Activated T-helper 1 cell treated with anti-CD3 and anti-CD28 coated beads, Interleukin-12 subunit alpha, Interleukin-12 subunit beta, Interleukin-2, Interleukin-4 antibody, amounts not matched to agents 30 ng/mL and 10 ng/mL and 1 ng/mL, durations not matched to agents 14 hours and 24 hours and 36 hours (primary cell): ENCODE data around the gene RAB11FIP4. TPM values are rescaled to one million over a fixed set of nuclear protein-coding genes. Genes with fewer than 3 reads are reported as not detected.

ENCODE experiments used
- DNase-seq: peaks from one replicate; pipeline ENCODE4 v3.0.0; 2021; ENCODE audit warnings: low spot score
- H3K27ac Mint-ChIP-seq: one replicate; pipeline ENCODE4 v1.8.0; 2021; ENCODE audit warnings: mild to moderate bottlenecking, mixed read lengths
- H3K27me3 Mint-ChIP-seq: one replicate; pipeline ENCODE4 v1.8.0; 2022; ENCODE audit warnings: mild to moderate bottlenecking, moderate library complexity, mixed read lengths; ENCODE audit not compliant: insufficient read depth
- H3K36me3 Mint-ChIP-seq: one replicate; pipeline ENCODE4 v1.8.0; 2021; ENCODE audit warnings: low read depth, mixed read lengths
- H3K4me1 Mint-ChIP-seq: one replicate; pipeline ENCODE4 v1.8.0; 2021; ENCODE audit warnings: low read depth, mixed read lengths
- H3K4me3 Mint-ChIP-seq: one replicate; pipeline ENCODE4 v1.8.0; 2021; ENCODE audit warnings: mild to moderate bottlenecking, moderate library complexity, mixed read lengths
- H3K9me3 Mint-ChIP-seq: one replicate; pipeline ENCODE4 v1.8.0; 2021; ENCODE audit warnings: mixed read lengths
- intact Hi-C: fragments of 100-400 bp; cut with micrococcal nuclease; formaldehyde crosslinking; loops from one replicate; pipeline ENCODE4 v1.15.1; 2024
- total RNA-seq: library from RNA; stranded (reverse); gene quantifications from 2 replicates; pipeline ENCODE4 v1.2.3, GENCODE V29; 2022

RAB11FIP4 gene
- total RNA-seq, 1 donor from 2014 or later: 28.7 TPM

DNA sequence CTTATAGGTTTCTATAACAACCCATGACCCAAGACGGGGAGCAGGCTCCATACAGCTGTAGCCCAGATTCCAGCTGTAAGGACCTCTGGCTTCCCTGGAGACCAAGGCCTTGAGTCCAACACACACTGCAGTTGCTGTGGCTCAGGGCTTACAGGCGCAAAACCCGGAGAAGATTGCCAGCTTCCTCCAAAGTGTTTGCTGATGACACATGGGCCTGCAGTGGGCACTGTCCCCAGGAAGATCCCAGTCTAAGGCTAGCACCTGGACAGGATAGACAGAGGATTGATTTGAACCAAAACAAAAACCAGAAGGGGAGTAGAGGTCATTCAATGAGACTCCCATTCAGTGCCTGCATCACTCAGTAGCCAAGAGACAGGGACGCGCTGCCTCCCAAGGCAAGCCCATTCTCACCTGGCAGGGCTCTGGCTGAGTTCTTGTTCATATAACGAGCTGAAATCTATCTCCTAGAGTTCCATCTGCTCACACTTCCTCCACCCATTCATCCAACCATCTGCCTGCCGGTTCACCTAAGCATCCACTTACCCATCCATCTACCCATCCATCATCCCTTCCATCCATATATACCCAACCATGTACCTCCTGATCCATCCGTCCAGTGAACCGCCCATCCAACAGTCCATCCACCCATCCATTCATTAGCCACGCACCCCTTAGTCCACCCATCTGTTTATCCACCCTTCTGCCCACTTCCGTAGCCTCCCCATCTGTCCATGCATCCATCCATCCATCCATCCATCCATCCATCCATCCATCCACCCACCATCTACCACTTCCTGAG, 10.2 kb downstream of the RAB11FIP4 start:
- H3K36me3 Mint-ChIP-seq: no peaks in the 10 kb centered on the region
- no peaks in the 10 kb centered on the region for H3K4me1 Mint-ChIP-seq
- no peak for DNase-seq
- H3K27me3 Mint-ChIP-seq: peaks cover 5% of the 10 kb centered on the region
- no peak overlapping the region for H3K4me3 Mint-ChIP-seq
- no peak overlapping the region for H3K27ac Mint-ChIP-seq
- intact Hi-C loops: no loop called here
- no peaks in the 10 kb centered on the region for H3K9me3 Mint-ChIP-seq

DNA sequence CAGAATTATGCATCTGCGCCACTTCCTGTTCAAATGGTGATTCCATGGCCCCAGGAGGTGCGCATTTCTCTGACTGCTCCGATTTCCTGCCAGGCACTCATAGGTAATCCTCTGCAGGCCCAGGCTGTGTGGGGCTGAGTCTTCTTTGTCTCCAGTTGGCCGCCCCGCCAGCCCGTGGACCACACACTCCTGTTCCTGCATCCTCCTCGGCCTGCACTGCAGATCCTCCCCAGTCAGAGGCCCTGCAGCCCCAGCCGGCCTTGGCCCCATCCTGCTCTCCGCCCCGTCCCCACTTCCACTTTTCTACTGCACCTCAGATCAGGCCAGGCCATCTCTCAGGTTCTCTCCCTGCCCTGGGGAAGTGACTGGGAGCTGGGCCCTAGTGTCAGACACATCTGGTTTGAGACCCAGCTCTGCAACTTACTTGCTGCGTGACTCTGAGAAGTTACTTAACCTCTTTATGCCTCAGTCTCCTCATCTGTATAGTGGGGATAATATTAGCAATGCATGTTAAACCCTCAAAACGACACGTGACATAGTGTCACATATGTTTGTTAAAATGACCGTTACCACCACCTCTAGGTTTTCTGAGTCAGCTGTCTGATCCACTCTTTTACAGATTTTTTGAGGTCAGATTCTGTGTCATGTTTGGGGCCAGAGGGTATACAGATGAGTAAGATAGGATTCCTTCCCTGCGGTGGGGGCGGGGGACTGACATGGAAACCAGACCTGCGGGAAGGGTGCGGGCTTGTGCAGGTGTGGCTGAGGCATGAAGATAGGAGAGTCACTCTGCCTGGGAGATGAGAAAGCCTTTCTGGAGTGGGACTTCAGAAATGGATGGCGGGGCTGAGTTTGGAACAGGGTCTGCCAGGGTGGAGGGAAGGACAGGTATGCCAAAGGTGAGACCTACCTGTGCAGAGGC, 12.8 kb downstream of the RAB11FIP4 start:
- H3K4me3 Mint-ChIP-seq: no peak overlapping the region
- no peaks in the 10 kb centered on the region for H3K4me1 Mint-ChIP-seq
- DNase-seq: no peak
- H3K27me3 Mint-ChIP-seq: peaks cover 13% of the 10 kb centered on the region
- no peaks in the 10 kb centered on the region for H3K9me3 Mint-ChIP-seq
- H3K27ac Mint-ChIP-seq: no peak overlapping the region
- no peaks in the 10 kb centered on the region for H3K36me3 Mint-ChIP-seq
- intact Hi-C loops: no loop called here

DNA sequence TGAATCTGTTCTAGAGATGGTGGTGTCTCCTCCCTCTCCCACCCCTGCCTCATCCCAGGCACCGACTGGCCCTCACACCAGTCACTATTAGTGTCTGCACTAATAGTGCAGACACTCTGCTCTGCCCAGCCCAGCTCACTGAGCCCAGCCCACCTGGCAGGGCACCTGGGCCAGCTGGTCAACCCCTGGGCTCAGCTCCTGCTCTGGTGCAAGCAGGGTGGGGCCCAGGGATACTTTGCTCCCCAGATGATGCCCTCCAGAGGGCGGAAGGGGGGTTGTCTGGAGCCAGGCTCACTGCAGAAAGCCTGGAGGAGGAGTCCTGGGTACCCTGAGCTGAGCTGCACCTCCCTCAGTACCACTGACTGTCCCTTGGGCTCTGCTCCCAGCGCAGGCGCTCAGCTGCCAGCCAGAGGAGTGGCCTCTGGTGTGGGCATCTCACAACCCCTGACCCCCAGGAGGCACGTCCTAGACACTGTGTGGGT, 14.5 kb downstream of the RAB11FIP4 start:
- H3K9me3 Mint-ChIP-seq: no peaks in the 10 kb centered on the region
- no peak for DNase-seq
- peaks cover 14% of the 10 kb centered on the region for H3K27me3 Mint-ChIP-seq
- H3K36me3 Mint-ChIP-seq: no peaks in the 10 kb centered on the region
- no peak overlapping the region for H3K27ac Mint-ChIP-seq
- intact Hi-C loops: no loop called here
- H3K4me3 Mint-ChIP-seq: no peak overlapping the region
- no peaks in the 10 kb centered on the region for H3K4me1 Mint-ChIP-seq

DNA sequence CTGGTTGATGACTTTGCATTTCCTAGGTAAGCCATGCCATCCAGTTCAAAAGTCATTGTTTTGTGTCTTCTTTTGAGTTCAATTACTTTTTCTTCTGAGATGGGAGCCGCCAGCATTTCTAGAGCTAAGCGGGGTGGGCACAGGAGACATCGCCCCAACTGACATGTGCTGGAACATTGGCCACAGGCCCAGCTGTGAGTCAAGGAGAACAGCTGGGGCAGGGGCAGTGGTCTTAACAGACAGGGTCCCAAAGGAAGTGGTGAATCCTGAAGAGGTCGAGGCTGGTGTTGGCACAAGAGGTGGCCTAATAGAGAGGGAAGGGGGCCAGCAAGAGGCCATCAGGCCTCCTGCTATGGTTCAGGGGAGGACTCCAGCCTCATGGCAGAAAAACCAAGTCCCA, 17.1 kb downstream of the RAB11FIP4 start:
- DNase-seq: no peak
- H3K4me3 Mint-ChIP-seq: no peak overlapping the region
- H3K27me3 Mint-ChIP-seq: peaks cover 14% of the 10 kb centered on the region
- H3K27ac Mint-ChIP-seq: no peak overlapping the region
- H3K9me3 Mint-ChIP-seq: no peaks in the 10 kb centered on the region
- intact Hi-C loops: no loop called here
- H3K4me1 Mint-ChIP-seq: no peaks in the 10 kb centered on the region
- H3K36me3 Mint-ChIP-seq: no peaks in the 10 kb centered on the region

DNA sequence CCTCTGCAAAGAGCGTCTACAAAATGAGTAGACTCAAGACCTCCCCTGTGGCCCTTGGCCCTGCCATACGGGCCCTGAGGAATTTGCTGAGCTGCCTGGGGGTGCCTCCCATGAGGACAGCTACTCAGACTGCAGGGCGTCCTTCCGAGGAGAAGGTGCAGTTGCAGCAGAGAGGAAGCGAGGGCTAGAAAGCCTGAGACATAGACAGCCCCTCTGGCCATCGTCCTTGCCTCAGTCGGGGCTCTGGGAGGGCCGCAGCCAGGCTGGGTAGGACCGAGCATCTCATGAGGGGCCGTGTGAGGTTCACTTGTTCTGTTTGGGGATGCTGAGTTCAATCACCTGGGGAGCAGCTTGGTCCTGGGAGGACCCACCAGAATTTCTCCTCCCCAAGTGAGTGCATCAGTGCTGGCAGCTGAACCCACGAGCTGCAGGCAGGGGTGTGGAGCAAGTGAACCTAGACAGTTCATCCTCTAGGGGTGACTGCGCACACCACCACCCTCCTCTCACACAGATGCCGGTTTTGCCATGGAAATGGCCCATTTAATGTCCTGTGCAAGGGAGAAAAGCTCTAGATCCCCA, 20.3 kb downstream of the RAB11FIP4 start:
- no peak overlapping the region for H3K27ac Mint-ChIP-seq
- peaks cover 14% of the 10 kb centered on the region for H3K27me3 Mint-ChIP-seq
- no peaks in the 10 kb centered on the region for H3K36me3 Mint-ChIP-seq
- H3K9me3 Mint-ChIP-seq: no peaks in the 10 kb centered on the region
- no peak overlapping the region for H3K4me3 Mint-ChIP-seq
- DNase-seq: no peak
- intact Hi-C loops: no loop called here
- H3K4me1 Mint-ChIP-seq: no peaks in the 10 kb centered on the region

DNA sequence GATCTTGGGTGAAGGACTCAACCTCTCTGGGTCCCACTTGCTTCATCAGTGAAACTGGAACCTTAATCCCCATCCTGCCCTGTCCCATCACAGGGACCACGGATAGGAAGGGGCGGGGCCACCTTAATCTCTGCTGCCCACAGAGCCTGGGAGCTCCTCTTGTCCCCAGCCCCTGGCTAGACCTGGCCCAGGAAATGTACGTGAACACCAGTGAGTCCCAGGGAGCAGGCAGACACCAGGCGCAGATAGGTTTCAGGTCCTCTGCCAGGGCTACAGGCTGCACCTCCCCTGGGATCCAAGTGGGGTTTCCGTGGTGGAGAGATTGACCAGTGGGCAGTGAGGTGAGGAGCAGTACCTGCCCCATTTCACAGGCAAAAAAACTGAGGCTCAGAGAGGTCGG, 21.0 kb downstream of the RAB11FIP4 start:
- intact Hi-C loops: no loop called here
- Mint-ChIP-seq H3K36me3 (no peaks in the 10 kb centered on the region), H3K27me3 (peaks cover 11% of the 10 kb centered on the region), H3K4me1 (no peaks in the 10 kb centered on the region), H3K4me3 (no peak overlapping the region), H3K27ac (no peak overlapping the region), H3K9me3 (no peaks in the 10 kb centered on the region)
- no peak for DNase-seq

- intact Hi-C loops: no loop called here
- Mint-ChIP-seq H3K27ac (no peak overlapping the region), H3K36me3 (no peaks in the 10 kb centered on the region), H3K4me3 (no peak overlapping the region), H3K9me3 (no peaks in the 10 kb centered on the region), H3K27me3 (peaks cover 8% of the 10 kb centered on the region), H3K4me1 (no peaks in the 10 kb centered on the region)
- DNase-seq: no peak
Measured at GRCh38 chr17:31413081-31413799, 21.8 kb downstream of the RAB11FIP4 start.

DNA sequence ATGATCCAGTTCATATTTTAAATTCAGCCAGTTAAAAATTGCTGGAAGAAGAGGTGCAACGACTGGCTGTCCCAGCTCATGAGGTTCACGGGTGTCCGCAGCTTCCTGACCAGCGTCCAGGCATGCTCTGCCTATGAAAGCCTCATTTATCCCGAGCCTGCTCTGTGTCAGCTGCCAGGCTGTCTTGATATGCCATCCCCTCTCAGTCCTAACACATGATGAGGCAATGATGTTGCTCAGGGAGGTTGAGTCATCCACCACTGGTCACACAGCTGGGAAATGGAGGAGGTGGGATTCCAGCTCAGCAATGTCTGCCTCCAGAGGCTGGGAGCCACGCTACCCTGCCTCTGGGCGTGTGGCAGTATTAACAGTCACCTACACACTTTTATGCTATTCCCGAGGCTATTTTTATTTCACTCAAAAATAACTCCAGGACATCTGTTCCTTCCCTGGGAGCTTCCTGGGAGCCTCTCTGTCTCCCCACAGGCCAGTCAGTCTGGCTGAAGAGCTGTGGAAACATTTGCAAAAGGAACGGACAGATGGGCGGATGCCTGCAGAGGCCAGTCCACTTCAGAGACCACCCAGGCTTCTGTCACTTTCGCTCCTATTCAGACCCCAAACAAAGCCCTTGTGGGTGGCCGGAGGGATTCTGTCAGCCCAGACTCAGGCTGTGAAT, 22.5 kb downstream of the RAB11FIP4 start:
- peaks cover 3% of the 10 kb centered on the region for H3K27me3 Mint-ChIP-seq
- no peaks in the 10 kb centered on the region for H3K36me3 Mint-ChIP-seq
- no peaks in the 10 kb centered on the region for H3K9me3 Mint-ChIP-seq
- H3K4me1 Mint-ChIP-seq: no peaks in the 10 kb centered on the region
- intact Hi-C loops: no loop called here
- no peak overlapping the region for H3K4me3 Mint-ChIP-seq
- H3K27ac Mint-ChIP-seq: no peak overlapping the region
- DNase-seq: no peak

- no peak for DNase-seq
- H3K4me3 Mint-ChIP-seq: no peak overlapping the region
- intact Hi-C loops: no loop called here
- H3K36me3 Mint-ChIP-seq: no peaks in the 10 kb centered on the region
- no peaks in the 10 kb centered on the region for H3K4me1 Mint-ChIP-seq
- no peak overlapping the region for H3K27ac Mint-ChIP-seq
- peaks cover 1% of the 10 kb centered on the region for H3K27me3 Mint-ChIP-seq
- no peaks in the 10 kb centered on the region for H3K9me3 Mint-ChIP-seq
Measured at GRCh38 chr17:31414550-31414918, 23.1 kb downstream of the RAB11FIP4 start.

GRCh38 chr17:31415004-31415454, 23.6 kb downstream of the RAB11FIP4 start:
- no peaks in the 10 kb centered on the region for H3K36me3 Mint-ChIP-seq
- H3K27ac Mint-ChIP-seq: no peak overlapping the region
- no peaks in the 10 kb centered on the region for H3K4me1 Mint-ChIP-seq
- H3K9me3 Mint-ChIP-seq: no peaks in the 10 kb centered on the region
- H3K4me3 Mint-ChIP-seq: no peak overlapping the region
- peaks cover 1% of the 10 kb centered on the region for H3K27me3 Mint-ChIP-seq
- DNase-seq: no peak
- intact Hi-C loops: no loop called here

- Mint-ChIP-seq H3K4me1 (no peaks in the 10 kb centered on the region), H3K4me3 (no peak overlapping the region), H3K27ac (no peak overlapping the region), H3K9me3 (no peaks in the 10 kb centered on the region), H3K36me3 (no peaks in the 10 kb centered on the region), H3K27me3 (peaks cover 1% of the 10 kb centered on the region)
- no peak for DNase-seq
- intact Hi-C loops: no loop called here
Measured at GRCh38 chr17:31415640-31416502, 24.4 kb downstream of the RAB11FIP4 start.
